Cardiac fibroblast (primary cell): ENCODE measurements around the gene PLXDC2.

Experiments used
- DNase-seq, 2 donors: peaks; one replicate each; pipeline versions ENCODE4 v3.0.0 to v3.0.0-alpha.2; 2010; ENCODE audit warnings: low read depth in 2 of 2
- H3K4me3 ChIP-seq, 2 donors: replicated peaks in 1 of 2; 1 replicate in 1 of 2; 2 replicates in 1 of 2; pipeline ENCODE4 v1.5.1; 2011; ENCODE audit warnings: low read depth in 2 of 2, low read length in 2 of 2, mild to moderate bottlenecking in 2 of 2, moderate library complexity in 1 of 2
- CTCF ChIP-seq: IDR thresholded peaks from one replicate; pipeline ENCODE4 v1.5.1; 2011; ENCODE audit warnings: low read depth, mild to moderate bottlenecking, low read length, inconsistent platforms

The PLXDC2 gene

DNA sequence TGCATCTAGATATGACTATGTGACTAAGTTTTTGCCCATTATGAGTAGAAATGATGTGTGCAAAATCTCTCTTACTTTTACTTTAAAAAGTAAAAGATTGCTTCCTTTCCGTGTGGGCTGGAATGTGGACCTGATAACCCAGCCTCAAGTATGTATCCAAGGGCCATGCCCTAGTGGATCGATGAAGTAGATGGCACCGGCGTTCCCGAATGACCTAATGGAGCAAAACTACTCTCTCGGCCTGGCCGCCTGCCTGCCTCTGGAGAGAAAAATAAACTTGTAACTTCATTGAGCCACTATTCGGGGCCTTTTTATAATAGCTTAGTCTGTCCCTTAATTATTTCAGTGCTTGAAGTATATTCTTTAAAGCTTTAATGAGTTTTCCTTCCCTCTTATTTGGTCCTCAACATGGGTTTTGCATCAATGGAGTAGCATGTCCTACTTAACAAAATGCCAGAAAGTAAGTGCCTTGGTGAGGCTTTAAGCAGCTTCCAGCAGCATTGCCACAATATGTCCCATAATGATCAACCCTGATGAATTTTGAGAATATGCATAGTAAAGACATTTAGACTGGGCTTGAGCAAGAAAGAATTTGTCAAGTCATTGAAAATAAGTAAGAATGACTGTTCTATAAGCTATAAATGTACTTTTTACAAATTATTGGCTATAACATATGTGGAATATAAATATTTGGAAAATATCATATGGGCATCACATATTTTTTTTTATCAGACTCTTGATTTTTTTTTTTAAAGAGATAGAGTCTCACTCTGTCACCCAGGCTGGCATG lies 61.4 kb downstream of the PLXDC2 start:
- no peak for TF ChIP-seq CTCF
- no peak for DNase-seq
- H3K4me3 ChIP-seq = no peak overlapping the region

DNA sequence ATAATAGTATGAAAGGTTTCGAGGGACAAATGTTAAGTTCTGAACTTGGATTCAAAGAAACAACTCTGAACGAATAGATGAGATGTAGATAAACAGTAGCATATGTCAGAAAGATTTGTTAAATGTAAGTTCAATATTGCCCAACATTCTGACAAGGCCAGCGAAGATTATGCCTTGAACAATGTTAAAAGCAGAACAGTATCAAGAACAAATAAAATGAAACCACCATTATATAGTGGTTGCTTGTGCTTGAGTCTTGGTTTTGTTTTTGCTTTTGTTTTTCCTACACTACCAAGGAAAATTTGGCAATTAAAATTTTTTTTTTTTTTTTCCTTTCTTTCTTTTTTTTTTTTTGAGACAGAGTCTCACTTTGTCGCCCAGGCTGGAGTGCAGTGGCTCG lies 66.4 kb downstream of the PLXDC2 start:
- H3K4me3 ChIP-seq = no peak overlapping the region
- TF ChIP-seq CTCF = no peak
- no peak for DNase-seq

- no peak for DNase-seq
- H3K4me3 ChIP-seq = no peak overlapping the region
- TF ChIP-seq CTCF = no peak
These were observed 71.9 kb downstream of the PLXDC2 start for GRCh38 chr10:19888061-19888660.

DNA sequence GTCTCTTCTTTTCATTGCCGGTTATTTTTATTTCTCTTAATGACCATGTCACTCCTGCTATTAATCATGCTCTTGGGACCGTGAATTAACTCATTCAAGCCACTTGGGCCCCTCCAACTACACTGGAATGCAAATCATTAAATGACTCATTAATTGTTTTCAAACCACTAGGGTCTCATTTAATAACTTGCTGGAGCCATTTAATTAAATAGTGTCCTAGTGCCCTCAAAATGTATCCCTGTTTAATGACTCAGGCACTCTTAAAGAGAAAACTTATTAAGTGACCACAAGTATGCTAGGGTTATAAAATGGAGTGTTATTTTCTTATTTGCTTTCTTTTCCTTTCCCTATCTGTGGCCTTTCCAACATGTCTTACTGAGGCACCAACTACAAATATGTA lies 73.0 kb downstream of the PLXDC2 start:
- no peak overlapping the region for H3K4me3 ChIP-seq
- no peak for TF ChIP-seq CTCF
- no peak for DNase-seq

- no peak for DNase-seq
- TF ChIP-seq CTCF = no peak
These were observed 75.2 kb downstream of the PLXDC2 start for GRCh38 chr10:19891429-19891828.

GRCh38 chr10:19892270-19892669 lies 76.0 kb downstream of the PLXDC2 start:
- DNase-seq = no peak
- TF ChIP-seq CTCF = no peak
- no peak overlapping the region for H3K4me3 ChIP-seq

More at GRCh38 chr10:19891429-19891828, 75.2 kb downstream of the PLXDC2 start:
- no peak overlapping the region for H3K4me3 ChIP-seq
